Astrocyte of the cerebellum (primary cell): ENCODE data around the gene KCNF1.

Experiments
- DNase-seq: peaks from one replicate; pipeline ENCODE4 v3.0.0-alpha.2; 2011; ENCODE audit warnings: low read depth
- H3K4me3 ChIP-seq: 2 replicates; pipeline ENCODE4 v1.5.1; 2011; ENCODE audit warnings: mild to moderate bottlenecking, low read depth, low read length, moderate library complexity
- in situ Hi-C: cut with HindIII; loops from 2 replicates; pipeline ENCODE4 v1.10.0; 2017; ENCODE audit warnings: low sequenced_read_pairs
- TF ChIP-seq, protein P1 (sequence below): IDR thresholded peaks from 2 replicates; pipeline ENCODE4 v1.5.1; 2012; ENCODE audit warnings: low read length, low read depth, moderate library complexity, mild to moderate bottlenecking; ENCODE audit errors: missing control alignments

Gene KCNF1

GRCh38 chr2:10913501-10914271, 2.0 kb downstream of the KCNF1 start:
- no peak overlapping the region for H3K4me3 ChIP-seq
- no peak for DNase-seq
- in situ Hi-C loops: no loop called here
- TF ChIP-seq, protein P1, sequence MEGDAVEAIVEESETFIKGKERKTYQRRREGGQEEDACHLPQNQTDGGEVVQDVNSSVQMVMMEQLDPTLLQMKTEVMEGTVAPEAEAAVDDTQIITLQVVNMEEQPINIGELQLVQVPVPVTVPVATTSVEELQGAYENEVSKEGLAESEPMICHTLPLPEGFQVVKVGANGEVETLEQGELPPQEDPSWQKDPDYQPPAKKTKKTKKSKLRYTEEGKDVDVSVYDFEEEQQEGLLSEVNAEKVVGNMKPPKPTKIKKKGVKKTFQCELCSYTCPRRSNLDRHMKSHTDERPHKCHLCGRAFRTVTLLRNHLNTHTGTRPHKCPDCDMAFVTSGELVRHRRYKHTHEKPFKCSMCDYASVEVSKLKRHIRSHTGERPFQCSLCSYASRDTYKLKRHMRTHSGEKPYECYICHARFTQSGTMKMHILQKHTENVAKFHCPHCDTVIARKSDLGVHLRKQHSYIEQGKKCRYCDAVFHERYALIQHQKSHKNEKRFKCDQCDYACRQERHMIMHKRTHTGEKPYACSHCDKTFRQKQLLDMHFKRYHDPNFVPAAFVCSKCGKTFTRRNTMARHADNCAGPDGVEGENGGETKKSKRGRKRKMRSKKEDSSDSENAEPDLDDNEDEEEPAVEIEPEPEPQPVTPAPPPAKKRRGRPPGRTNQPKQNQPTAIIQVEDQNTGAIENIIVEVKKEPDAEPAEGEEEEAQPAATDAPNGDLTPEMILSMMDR: no peak

- TF ChIP-seq, protein P1: peak; percentile 47
- in situ Hi-C loops: no loop called here
- H3K4me3 ChIP-seq: no peak overlapping the region
- no peak for DNase-seq
These were observed 2.5 kb downstream of the KCNF1 start for GRCh38 chr2:10914272-10914693.

DNA sequence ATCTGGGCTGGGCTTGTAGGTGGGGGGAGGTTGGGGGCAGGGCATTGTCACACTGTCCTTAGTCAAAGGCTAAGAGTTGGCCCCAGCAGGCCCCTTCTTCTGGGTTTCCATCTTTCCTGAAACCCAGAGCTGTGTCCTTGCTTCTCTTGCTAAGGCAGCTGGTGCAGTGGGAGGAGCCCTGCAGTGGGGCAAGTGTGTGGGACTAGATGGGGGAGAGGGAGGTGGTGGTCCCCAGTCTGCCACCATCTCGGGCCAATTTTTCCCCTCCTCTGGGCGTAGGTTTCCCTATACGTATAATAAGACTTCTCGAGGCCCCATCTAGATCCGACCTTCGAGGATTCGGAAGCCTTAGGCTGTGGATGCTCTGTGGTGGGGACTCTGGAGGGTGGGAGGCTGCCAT, 3.5 kb downstream of the KCNF1 start:
- TF ChIP-seq, protein P1: no peak
- no peak for DNase-seq
- in situ Hi-C loops: no loop called here
- H3K4me3 ChIP-seq: no peak overlapping the region

GRCh38 chr2:10915731-10916276, 4.1 kb downstream of the KCNF1 start:
- H3K4me3 ChIP-seq: no peak overlapping the region

GRCh38 chr2:10916953-10917352, 5.2 kb downstream of the KCNF1 start:
- TF ChIP-seq, protein P1: no peak
- DNase-seq: no peak
- in situ Hi-C loops: no loop called here
- no peak overlapping the region for H3K4me3 ChIP-seq

More at GRCh38 chr2:10915731-10916276, 4.1 kb downstream of the KCNF1 start:
- TF ChIP-seq, protein P1: no peak
- no peak for DNase-seq
- in situ Hi-C loops: no loop called here

DNA sequence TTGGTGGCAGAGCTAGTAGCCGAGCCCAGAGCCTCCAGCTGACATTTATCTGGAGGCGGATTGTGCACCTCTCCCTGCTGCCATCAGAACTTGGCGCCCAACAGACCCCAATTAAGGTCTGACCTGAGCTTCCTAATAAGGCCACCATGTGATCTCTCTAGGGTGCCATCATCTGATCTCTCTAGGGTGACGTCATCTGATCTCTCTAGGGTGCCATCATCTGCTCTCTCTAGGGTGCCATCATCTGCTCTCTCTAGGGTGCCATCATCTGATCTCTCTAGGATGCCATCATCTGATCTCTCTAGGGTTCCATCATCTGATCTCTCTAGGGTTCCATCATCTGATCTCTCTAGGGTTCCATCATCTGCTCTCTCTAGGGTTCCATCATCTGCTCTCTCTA, 6.2 kb downstream of the KCNF1 start:
- TF ChIP-seq, protein P1: no peak
- no peak for DNase-seq
- H3K4me3 ChIP-seq: no peak overlapping the region
- in situ Hi-C loops: no loop called here
